LNCAP (cell line): Measurements from ENCODE around the gene GPATCH2L.

ENCODE experiments used
- CTCF ChIP-seq: fragments of 450-650 bp; IDR thresholded peaks from 2 replicates; pipeline ENCODE4 v1.5.1; 2017; ENCODE audit warnings: mild to moderate bottlenecking

Gene GPATCH2L

GRCh38 chr14:76131071-76131965 lies 20.4 kb upstream of the GPATCH2L start:
- TF ChIP-seq CTCF = no peak

- TF ChIP-seq CTCF = no peak
Measured at GRCh38 chr14:76133103-76133502, 18.6 kb upstream of the GPATCH2L start.

DNA sequence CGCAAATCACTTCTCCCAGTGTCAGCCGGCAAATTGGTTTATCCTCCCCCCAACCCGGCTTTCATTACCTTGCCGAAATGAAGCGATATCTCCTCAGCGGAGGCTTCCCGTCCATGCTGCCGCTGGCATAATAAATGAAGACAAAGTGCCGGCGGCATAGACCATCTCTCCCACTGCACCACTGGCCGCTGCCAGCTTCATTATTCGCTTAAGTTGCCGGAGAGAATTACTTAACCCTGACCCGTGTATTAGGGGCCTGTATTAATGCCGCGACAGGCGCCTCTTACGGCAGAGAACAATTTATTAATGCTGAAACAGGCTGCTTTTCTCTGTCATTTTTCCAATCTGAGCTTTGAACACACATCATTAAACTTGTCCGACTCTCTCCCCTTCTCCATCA lies 17.5 kb upstream of the GPATCH2L start:
- no peak for TF ChIP-seq CTCF

- no peak for TF ChIP-seq CTCF
Measured at GRCh38 chr14:76135722-76136121, 16.0 kb upstream of the GPATCH2L start.

- no peak for TF ChIP-seq CTCF
Measured at GRCh38 chr14:76136476-76137110, 15.1 kb upstream of the GPATCH2L start.

- TF ChIP-seq CTCF = no peak
Measured at GRCh38 chr14:76138119-76138757, 13.5 kb upstream of the GPATCH2L start.

DNA sequence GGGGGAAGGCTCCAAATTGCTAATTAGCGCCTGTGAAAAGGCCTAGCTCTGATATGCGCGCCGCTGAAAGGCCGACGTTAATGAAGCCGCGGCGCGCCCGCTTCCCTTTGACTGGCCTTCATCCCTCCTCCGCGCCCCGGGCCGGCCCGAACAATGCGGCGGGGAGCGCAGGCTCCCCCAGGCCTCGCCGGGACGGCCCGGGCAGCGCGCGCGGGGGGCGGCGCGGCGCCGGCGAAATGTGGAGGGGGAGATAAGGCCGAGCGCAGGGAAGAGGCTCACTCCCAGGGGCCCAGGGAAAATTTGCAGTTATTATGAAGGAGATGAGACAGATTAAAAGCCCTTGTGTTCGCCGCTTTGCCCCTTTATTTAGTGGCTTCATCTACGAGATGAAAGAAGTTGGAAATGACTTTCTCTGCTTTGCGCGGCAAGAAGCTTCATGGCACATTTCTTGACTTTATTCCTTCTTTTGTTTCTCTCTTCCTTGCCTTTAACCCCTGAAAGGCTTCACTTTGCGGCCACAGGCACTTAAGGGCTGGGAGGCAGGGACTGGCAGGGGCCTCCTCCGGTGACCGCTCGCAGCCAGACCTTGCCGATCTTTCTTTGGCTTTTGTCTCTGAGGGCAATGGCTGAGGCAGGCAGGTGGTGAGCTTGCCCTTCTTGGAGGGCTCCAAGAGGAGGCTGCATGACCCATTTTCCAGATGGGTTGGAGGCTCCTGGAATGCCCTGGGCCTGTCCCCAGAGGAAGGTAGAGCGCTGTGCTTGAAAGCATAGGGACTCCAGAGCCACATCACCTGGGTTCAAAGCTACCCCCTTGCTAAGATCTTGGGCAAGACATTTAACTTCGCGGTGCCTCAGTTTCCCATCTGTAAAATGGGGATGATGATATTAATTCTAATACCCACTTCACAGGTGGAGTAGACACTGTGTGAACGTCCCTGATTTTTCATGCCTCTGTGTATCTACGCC lies 12.7 kb upstream of the GPATCH2L start:
- TF ChIP-seq CTCF = no peak
